SKM-1 (cell line): ENCODE data around the gene SMAD6.

Source experiments
- DNase-seq: peaks from one replicate; lab custom pipeline; 2025; ENCODE audit not compliant: unreplicated experiment; lab: John Stamatoyannopoulos, UW

SMAD6 gene

GRCh38 chr15:66719471-66719870 lies 17.4 kb downstream of the SMAD6 start:
- no peak for DNase-seq

GRCh38 chr15:66720206-66721010 lies 18.4 kb downstream of the SMAD6 start:
- DNase-seq, result no peak

- no peak for DNase-seq
Measured at GRCh38 chr15:66721020-66721419, 19.0 kb downstream of the SMAD6 start.

- no peak for DNase-seq
Measured at GRCh38 chr15:66721501-66721937, 19.5 kb downstream of the SMAD6 start.

- DNase-seq, result no peak
Measured at GRCh38 chr15:66721954-66722353, 19.9 kb downstream of the SMAD6 start.

- no peak for DNase-seq
Measured at GRCh38 chr15:66722757-66723540, 20.9 kb downstream of the SMAD6 start.

GRCh38 chr15:66723826-66724731 lies 22.0 kb downstream of the SMAD6 start:
- DNase-seq, result no peak

- DNase-seq, result no peak
Measured at GRCh38 chr15:66724732-66725463, 22.9 kb downstream of the SMAD6 start.

- no peak for DNase-seq
Measured at GRCh38 chr15:66725464-66725785, 23.4 kb downstream of the SMAD6 start.

- DNase-seq, result no peak
Measured at GRCh38 chr15:66726386-66726785, 24.4 kb downstream of the SMAD6 start.

GRCh38 chr15:66729331-66729951 lies 27.4 kb downstream of the SMAD6 start:
- DNase-seq, result no peak

- DNase-seq, result no peak
Measured at GRCh38 chr15:66730168-66731021, 28.4 kb downstream of the SMAD6 start.

GRCh38 chr15:66733976-66734375 lies 31.9 kb downstream of the SMAD6 start:
- no peak for DNase-seq

- no peak for DNase-seq
Measured at GRCh38 chr15:66734961-66735908, 33.2 kb downstream of the SMAD6 start.

- no peak for DNase-seq
Measured at GRCh38 chr15:66735909-66736305, 33.9 kb downstream of the SMAD6 start.

- no peak for DNase-seq
Measured at GRCh38 chr15:66737243-66738010, 35.4 kb downstream of the SMAD6 start.

GRCh38 chr15:66738116-66738515 lies 36.1 kb downstream of the SMAD6 start:
- no peak for DNase-seq
